Brain pericyte (primary cell): Measurements from ENCODE around the gene NOC3L.
A peak's percentile ranks its signal among the peaks of the same experiment; 100 is the strongest.
"Not testable (repeated sequence)": the region's sequence is repeated elsewhere in the genome, so short reads cannot be mapped to it uniquely, and the experiment has no call there.

Experiments
- DNase-seq: peaks from one replicate; pipeline ENCODE4 v3.0.0-alpha.2; 2012; ENCODE audit warnings: low read depth, low spot score

The NOC3L gene

GRCh38 chr10:94362360-94363250, at the start of gene NOC3L:
NOC3L (minus strand) TSS chr10:94362939; CDS start chr10:94362838, 101 bp downstream.
- DNase-seq = peak; percentile 72

- DNase-seq = no peak
Observed at GRCh38 chr10:94412449-94412848, 49.7 kb upstream of the NOC3L start.

- no peak for DNase-seq
Observed at GRCh38 chr10:94411304-94411703, 48.6 kb upstream of the NOC3L start.

- DNase-seq = no peak
Observed at GRCh38 chr10:94409021-94409657, 46.4 kb upstream of the NOC3L start.

DNA sequence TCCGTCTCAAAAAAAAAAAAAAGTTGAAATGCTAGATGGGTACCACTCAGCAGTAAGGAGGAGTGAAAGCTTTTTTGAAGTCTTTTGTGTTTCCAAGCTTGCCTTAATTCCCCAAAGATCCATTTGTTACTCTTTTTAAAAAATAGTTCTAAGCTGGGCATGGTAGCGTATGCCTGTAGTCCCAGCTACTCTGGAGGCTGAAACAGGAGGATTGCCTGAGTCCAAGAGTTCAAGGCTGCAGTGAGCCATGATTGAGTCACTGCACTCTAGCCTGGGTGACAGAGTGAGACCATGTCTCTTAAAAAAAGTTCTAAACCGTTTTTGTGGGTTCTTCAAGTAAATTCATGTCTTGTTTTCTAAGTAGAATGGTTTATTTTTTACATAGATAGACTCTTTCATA, 44.9 kb upstream of the NOC3L start:
- no peak for DNase-seq

DNA sequence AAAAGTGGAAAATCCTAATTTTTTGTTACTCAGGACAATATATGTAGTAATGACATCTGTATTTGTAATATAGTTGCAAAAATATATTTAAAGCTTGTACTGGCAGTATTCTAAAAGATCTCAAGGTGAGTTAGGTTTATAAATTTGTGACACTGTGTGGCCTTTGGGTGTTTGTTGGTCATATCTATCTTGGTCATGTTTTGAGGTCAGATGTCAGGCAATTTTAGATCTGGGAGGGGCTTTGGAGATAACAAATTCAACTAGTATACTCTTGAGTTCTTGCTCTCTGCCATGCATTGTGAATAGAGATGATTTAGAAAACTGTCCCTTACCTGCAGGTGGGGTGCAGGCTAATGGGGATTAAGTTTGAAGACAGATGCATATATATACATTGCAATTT, 42.7 kb upstream of the NOC3L start:
- no peak for DNase-seq

GRCh38 chr10:94403380-94404213, 40.9 kb upstream of the NOC3L start:
- no peak for DNase-seq

DNA sequence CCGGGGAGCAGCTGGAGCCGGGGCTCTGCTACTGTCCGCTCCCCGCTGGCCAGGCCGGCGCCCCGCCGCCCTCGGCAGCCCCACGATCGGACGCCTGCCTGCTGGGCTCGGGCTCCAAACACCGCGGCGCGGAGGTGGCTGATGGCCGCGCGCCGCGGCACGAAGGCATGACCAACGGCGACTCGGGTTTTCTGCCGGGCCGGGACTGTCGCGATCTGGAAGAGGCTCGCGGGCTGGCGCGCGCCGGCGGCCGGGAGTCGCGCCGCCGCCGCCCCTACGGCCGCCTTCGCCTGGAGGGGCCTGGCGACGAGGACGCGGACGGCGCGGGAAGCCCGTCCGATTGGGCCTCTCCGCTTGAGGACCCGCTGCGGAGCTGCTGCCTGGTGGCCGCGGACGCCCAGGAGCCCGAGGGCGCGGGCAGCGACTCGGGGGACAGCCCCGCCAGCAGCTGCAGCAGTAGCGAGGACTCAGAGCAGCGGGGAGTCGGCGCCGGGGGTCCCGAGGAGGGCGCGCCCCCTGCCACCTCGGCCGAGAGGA, 40.2 kb upstream of the NOC3L start:
- DNase-seq = no peak

DNA sequence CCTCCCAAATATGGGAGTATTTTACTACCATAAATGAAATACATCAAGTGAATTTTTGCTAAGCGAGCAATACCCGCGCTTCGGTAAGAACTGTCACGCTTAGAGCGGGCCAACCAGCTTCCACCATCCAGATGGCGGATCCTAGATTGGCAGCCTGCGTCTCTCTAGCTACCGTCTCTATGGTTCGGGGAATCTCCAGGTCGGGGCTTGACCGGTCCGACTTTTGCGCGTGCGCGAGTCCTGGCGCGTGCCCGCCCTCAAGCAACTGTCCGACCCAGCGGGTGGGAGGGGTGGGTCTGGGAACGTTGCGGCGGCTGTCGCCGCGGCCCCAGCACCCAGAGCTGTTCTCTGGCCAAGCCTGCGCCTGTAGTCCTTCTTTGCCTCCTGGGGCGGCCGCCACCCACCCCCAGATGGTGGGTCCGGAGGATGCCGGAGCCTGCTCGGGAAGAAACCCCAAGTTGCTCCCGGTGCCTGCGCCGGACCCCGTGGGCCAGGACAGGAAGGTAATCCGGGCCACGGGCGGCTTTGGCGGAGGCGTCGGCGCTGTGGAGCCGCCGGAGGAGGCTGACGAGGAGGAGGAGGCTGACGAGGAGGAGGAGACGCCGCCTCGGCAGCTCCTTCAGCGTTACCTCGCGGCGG, 39.6 kb upstream of the NOC3L start, which contains the start of gene TBC1D12:
TSS of gene TBC1D12 (plus strand) at position 338 of the 639 bp plus-strand sequence. CDS start at position 411, 73 bp downstream.
- peak; percentile 85 for DNase-seq

GRCh38 chr10:94398762-94399161, 36.0 kb upstream of the NOC3L start:
- DNase-seq = no peak

GRCh38 chr10:94397549-94398370, 35.0 kb upstream of the NOC3L start:
- DNase-seq = no peak

DNA sequence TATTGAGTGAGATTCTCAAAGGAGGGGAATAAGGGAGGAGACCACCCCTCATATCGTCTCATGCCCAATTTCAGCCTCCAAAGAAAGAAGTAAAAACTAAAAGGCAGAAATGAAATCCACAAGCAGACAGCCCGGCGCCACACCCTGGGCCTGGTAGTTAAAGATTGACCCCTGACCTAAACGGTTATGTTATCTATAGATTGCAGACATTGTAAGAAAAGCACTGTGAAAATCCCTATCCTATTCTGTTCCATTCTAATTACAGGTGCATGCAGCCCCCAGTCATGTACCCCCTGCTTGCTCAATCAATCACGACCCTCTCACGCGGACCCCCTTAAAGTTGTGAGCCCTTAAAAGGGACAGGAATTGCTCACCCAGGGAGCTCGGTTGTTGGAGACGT, 29.4 kb upstream of the NOC3L start:
- not testable (repeated sequence) for DNase-seq

GRCh38 chr10:94385733-94386132, 23.0 kb upstream of the NOC3L start:
- not testable (repeated sequence) for DNase-seq

GRCh38 chr10:94383530-94383929, 20.8 kb upstream of the NOC3L start:
- no peak for DNase-seq

DNA sequence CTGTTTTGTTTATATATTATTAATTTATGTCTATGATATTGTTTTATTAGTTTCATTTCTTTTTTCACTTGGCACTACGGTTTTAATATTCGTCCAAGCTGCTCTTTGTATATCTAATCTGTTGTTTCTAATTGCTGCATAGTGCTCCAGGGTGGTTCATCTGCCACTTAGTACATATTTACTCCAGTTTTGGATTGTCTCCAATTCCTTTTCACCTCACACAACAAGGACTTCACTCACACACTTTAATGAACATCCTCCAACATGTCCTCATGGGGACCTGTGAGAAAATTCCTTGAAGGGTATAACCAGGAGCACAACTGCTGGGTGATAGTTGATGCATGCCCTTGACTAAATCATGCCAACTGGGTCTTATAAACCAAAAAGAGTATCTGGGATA, 14.1 kb upstream of the NOC3L start:
- DNase-seq = no peak

DNA sequence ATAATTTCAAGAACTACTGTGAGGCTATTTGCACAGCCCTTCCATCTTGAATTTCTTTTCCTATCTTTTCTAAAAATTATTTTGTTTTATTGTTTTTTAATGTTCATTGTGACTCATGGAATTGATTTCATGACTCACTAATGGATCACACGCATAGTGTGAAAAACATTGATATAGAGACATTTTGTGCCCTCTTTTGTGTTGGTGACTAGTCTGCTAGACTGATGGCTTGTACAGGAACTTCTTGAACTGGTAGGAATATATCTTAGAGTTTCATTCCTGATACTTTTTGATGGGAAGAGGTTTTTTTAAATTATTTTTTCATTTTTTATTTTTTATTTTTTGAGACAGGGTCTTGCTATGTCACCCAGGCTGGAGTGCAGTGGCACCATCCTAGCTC, 12.6 kb upstream of the NOC3L start:
- no peak for DNase-seq

DNA sequence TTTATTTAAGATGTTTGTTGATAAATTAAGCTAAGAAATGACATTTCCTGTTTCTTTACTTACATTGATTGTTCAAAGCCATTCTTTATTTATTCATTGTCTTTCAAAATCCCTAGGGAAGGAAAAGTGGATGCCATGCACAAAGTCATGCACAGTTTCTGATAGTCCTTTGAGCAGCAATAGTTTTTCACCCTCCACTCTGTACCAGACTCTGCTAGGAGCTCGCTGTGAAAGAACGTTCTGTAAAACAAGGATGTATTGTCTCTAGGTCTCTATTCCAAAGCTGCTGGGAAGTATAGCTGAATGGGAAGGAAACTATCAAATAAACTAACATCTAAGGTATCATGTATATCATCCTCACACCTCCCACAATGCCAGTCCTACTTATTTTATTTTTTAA, 7.8 kb upstream of the NOC3L start:
- no peak for DNase-seq

DNA sequence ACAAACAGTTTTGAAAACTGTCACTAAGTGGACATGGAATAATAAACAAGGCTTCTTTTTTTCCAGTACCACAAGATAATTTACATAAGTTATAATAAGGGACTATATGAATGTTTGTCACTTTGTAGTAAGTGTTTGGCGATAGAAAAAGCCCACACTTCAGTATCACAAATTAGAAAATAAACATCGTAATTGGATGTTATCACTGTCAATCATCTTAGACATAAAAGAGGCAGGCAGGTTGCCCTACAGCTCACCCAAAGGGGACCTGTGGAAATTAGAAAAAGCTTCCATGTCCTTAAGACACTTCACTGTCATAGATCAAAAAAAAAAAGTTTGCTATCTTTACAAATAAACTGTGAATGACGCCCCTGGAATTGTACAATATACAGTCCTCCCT, 3.6 kb upstream of the NOC3L start:
- DNase-seq = no peak

GRCh38 chr10:94364482-94364881, 1.7 kb upstream of the NOC3L start:
- DNase-seq = no peak

DNA sequence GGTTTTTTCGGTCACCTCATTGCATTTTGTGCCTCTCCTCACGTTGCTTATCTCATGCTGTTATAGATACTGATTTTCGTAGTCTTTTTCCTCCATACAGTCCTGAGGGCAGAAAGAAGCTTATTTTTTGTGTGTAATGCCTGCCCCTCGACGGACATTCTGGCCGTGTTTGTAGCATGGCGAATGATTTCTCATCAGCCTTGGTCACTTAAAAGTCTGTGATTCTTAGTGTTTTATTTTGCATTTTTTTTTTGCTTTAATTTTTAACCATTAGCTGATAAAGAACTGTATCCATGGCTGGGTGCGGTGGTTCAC, 469 bp upstream of the NOC3L start:
- DNase-seq = no peak
